HG02852 (cell line): ENCODE results near the gene TRPM8.

Experiments
- ATAC-seq: cut with Tn5 transposase; IDR thresholded peaks from one replicate; pipeline ENCODE4 v1.9.1; 2021; ENCODE audit warnings: mild to moderate bottlenecking, moderate library complexity; ENCODE audit not compliant: unreplicated experiment

The TRPM8 gene

DNA sequence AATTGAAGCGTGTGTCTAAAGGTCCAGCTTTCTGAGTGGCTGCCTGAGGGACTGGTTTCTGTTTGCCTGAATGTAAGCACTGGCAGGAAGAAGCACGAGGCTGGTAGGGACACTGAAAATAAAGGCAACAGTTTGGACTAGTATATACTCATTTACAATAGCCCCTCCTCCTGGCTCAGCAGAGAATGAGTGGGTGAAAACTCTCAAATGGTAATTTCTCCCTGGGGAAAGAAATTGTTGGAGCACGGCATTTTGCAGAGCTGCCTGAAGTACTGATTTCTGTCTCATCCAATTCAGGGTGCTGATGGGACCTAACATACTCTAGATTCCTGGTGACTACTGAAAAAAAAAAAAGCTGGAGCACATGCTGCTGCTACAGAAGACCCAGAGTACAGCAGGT, 116.0 kb downstream of the TRPM8 start:
- ATAC-seq, result no peak

DNA sequence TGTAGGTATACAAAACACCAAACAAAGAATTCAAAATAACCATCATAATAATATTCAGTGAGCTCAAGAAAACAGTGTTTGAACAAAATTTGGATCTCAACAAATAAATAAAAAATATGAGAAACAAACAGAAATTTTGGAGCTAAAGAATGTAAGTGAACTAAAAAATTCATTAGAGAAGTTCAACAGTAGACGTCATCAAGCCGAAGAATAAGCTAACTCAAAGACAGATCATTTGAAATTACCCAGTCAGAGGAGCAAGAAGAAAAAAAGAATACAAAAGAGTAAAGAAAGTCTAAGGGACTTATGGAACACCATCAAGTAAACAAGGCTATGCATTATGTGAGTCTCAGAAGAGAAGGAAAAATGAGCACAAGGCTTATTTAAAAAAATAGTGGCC, 116.7 kb downstream of the TRPM8 start:
- ATAC-seq, result no peak

DNA sequence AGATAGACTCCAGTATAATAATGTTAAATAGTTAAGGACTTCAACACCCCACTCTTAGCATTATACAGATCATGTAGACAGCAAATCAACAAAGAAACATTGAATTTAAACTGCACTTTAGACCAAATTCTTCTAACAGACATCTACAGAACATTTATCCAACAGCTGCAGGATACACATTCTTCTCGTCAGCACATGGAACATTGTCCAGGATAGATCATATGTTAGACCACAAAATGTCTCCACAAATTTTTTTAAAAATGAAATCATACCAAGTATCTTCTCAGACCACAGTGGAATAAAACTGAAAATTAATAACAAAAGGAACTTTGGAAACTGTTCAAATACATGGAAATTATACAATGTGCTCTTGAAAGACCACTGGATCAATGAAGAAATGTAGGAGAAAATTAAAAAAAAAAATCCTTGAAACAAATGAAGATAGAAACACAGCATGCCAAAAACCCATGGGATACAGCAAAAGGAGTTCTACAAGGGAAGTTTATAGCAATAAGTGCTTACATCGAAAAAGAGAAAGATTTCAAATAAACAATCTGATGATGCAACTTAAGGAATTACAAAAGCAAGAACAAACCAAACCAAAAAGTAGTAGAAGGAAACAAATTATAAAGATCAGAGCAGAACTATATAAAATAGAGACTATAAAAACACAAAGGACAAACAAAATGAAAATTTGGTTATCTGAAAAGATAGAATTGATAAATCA, 121.1 kb downstream of the TRPM8 start:
- no peak for ATAC-seq

DNA sequence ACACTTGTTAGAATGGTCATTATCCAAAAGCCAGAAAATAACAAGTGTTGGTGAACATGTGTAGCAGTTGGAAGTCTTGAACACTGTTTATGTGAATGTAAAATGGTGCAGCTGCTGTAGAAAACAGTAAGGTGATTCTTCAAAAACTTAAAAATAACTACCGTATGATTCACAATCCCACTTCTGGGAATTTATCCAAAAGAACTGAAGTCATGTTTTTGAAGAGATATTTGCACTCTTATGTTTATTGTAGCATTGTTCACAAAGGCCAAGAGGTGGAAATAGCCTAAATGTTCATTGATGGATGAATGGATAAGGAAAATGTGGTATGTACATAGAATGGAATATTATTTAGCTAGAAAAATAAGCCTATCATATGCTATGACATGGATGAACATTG, 127.0 kb downstream of the TRPM8 start:
- no peak for ATAC-seq

DNA sequence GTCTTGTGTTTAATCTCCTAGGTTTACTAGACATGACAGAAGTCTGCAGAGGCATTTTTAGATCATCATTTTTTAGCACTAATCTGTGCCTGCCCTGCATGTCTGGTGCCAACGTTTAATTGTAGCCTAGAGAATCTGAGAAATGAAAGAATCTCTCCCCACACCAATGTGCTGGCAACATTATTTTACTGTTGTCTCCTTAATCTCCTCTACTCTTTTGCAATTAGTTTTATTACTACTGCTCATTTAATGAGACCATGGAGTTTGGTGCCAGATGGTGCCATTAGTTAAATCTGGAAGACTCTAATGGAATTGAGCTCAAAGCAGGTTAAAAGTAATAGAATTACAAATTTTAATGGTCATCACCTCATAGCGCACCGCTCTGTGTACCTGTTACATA, 129.3 kb downstream of the TRPM8 start:
- ATAC-seq, result no peak

DNA sequence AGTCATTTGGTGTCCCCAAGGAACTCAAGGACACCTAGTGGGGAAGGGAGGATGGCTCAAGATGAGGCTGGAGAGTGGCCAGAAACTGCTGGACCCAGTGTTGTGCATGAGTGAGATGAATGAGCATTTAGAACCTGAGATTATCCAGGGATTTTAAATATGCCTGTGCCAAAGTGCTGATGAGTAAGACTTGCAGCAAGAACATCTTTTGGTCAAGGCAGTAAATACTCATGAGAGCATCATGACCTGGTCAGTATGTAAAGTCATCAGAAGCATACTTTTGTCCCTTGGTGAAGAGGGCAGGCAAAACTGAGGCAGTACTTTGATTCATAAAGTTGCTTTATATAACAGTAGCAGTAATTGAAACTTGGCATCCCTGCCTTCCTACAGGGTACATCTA, 130.2 kb downstream of the TRPM8 start:
- ATAC-seq, result no peak

DNA sequence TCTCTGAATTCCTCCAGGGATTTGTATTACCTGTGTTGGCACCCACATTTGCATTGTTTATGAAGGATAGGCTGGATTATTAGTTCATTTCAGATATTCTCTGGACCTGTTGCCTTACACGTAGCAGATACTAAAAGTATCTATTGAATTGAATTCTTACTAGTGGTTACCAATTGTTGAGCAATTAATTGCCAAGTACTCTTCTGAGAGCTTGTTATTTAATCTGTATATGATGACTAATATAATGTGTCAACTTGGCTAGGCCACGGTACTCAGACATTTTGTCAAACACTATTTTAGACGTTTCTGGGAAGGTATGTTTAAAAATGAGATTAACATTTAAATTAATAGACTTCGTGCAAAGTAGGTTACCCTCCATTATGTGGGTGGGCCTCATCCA, 130.9 kb downstream of the TRPM8 start:
- no peak for ATAC-seq

DNA sequence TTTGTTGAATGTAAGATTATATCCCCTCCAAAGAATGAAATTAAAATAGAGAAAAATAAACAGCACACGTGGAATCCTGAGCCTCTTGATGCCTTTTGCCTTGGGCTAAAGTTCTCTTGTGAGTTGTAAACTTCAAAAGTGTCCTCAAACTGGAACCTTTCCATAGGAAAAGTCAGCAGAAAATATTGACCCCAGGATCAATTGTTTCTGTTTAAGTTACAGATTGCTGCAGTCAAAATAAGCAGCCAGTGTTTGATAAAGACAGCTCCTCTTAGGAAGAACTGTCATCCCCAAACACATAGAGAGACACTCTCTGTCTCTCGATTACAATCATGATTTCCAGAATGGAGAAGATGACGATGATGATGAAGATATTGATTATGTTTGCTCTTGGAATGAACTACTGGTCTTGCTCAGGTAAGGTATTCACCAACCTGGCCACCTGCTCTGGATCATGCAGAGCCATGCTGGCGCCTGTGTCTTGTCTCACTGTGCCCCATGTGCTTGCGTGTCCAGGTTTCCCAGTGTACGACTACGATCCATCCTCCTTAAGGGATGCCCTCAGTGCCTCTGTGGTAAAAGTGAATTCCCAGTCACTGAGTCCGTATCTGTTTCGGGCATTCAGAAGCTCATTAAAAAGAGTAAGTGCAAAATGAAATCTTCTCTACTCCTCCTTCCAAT, 133.4 kb downstream of the TRPM8 start, which contains the start of gene SPP2:
SPP2 (plus strand) TSS at position 248 of the 681 bp plus-strand sequence; CDS start at position 333, 85 bp downstream.
- ATAC-seq, result no peak

DNA sequence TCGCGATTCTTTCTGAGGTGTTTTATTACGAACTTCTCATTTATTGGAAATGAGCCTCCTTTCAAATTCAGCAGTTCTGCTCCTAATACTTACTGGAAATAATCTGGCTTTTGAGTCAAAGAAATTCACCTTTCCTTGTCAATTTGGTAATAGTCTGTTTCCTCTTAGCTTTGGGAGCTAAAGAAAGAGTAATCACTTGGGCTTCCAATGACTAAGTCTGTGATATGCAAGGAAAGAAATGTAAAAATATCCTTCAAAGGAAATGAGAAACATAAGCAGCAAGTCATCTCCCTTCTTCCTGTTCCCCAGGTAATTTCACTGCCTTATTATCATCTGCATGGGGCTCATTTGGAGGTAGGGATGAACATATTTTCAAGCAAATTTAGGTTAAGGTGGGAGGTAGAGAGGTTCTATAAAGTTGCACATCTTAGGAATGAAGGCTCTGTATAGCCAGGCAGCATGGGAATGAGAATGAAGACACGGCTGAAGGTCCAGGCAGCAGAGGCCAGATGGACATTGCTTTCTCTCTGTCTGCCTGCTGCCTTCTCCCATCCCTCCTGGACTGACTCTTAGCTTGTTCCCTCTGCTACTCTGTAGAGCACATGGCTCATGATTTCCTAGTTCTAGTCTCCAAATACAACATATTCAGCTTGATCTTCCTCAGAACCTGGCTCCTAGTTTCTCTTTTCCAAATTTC, 134.3 kb downstream of the TRPM8 start:
- no peak for ATAC-seq

DNA sequence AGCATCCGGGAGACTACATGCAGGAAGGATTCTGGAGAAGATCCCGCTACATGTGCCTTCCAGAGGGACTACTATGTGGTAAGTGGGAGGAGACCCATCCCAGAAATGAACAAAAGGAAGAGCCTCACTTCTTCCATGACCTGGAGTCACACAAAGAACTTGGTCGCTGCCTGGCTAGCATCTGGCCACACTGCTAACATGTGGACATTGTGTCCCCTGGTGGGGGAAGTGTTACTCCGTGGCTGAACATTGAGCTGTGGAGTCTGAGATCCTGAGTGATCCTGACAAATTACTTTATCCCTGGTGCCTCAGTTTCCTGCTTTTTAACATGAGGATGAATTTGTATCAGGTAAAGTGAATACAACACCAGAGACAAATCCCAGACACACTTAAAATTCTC, 141.7 kb downstream of the TRPM8 start:
- no peak for ATAC-seq

DNA sequence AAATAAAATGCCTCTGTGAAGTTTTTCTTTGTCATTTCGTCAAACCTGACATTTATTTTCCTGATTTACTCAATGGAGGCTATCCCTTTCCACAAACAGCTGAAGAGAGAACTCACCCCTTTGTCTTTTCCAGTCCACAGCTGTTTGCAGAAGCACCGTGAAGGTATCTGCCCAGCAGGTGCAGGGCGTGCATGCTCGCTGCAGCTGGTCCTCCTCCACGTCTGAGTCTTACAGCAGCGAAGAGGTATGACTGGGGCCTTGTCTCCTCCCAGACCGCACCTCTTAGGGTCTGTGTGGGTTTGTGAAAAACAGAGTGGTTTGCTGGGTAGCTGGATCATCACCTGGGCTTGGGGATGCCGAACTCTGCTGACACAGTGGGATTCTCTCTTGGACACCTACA, 143.1 kb downstream of the TRPM8 start:
- ATAC-seq, result no peak

DNA sequence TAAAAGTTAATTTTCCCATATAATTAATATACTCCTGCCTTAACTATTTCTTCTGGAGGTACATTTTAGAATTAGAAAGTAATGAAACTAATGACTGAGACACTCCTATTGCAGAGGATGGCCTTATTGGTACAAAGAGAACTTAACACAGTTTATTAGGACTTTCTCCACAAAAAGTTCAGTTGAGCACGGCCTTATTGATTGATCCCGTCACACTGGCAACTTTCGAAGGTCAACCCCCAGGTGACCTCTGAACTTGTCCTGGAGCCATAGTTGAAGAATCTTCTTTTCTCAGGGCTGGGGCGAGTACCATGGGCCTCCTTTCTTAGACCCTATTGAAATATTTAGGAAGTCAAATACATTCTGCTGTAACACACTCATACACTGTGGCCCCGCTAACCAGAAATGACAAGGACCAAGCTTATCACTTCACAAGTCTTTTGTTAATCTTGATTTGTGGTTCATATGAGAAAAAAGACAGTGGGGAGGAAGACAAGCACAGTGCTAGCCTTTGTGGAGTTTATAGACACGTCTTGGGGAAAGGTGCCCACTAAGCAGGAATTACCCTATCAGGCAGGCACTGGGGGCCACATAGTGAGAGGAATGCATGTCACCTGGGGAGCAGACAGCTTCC, 144.6 kb downstream of the TRPM8 start:
- no peak for ATAC-seq

DNA sequence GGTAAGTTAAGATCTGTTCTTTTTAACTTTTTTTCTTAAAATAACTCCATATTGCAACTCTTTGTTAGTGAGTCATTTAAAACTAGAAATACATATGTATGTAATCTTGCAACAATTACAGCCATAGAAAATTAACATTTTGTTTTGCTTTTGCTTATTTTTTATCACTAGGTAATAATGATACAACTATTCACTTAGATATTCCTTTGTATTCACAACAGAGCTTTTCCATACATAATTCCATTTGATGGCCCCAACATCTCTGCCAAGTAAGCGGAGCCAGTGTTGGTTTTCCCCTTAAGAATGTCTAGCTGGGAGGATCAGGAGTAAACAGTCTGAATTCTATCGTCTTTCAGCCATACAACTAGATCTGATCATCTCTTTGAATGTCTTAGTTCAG, 149.4 kb downstream of the TRPM8 start:
- ATAC-seq, result no peak
